Measurements from ENCODE around the gene SINHCAF. TPM values are rescaled to one million over a fixed set of nuclear protein-coding genes. Genes with fewer than 3 reads are reported as not detected.

SINHCAF gene
- total RNA-seq, 1 experiment from 2014 or later = 152 TPM

GRCh38 chr12:31298515-31298910, 27.4 kb downstream of the SINHCAF start:
- Histone ChIP-seq H3K4me2 (no peak overlapping the region), H3K36me3 (ENCODE audit: low read depth) (peaks cover 54% of the 10 kb centered on the region), H3K79me2 (ENCODE audit: low read depth) (peaks cover 84% of the 10 kb centered on the region), H3K27me3 (ENCODE audit: insufficient read depth, low read depth) (no peaks in the 10 kb centered on the region), H3K9me2 (ENCODE audit: insufficient read depth) (no peaks in the 10 kb centered on the region), H2AFZ (no peak overlapping the region), H4K20me1 (ENCODE audit: insufficient read depth) (peaks cover 80% of the 10 kb centered on the region), H3K4me1 (replicated peaks; ENCODE audit: insufficient read depth) (no peaks in the 10 kb centered on the region), H3K9me3 (ENCODE audit: insufficient read depth, low read depth) (no peaks in the 10 kb centered on the region), H3K4me3 (no peak overlapping the region), H3F3A (ENCODE audit: insufficient read depth, low read depth) (peaks cover 10% of the 10 kb centered on the region; the same call in 1 of the 2 replicates), H3K27ac (no peak overlapping the region)
- CTCF ChIA-PET = interaction anchor here (1.3 kb wide), 1 partner anchor 26 kb away, joined by 7 read pairs; no protein-coding TSS in a partner anchor
- no peak for TF ChIP-seq EZH2 (IDR thresholded peaks at IDR 0.05; ENCODE audit: low read depth)
- TF ChIP-seq CTCF (conservative IDR thresholded peaks at IDR 0.05) = no peak
- no peak for DNase-seq
- POLR2A ChIA-PET (ENCODE audit: unreplicated experiment) = interaction anchor here (0.7 kb wide), 1 partner anchor 138 kb away, joined by 3 read pairs; no protein-coding TSS in a partner anchor
- BruUV-seq (replicated peaks) = no TSS peak
- intact Hi-C loops (cut with micrococcal nuclease; ENCODE audit: unreplicated experiment) = no loop called here

- no peak overlapping the region for H3K4me2 ChIP-seq
- intact Hi-C loops (cut with micrococcal nuclease; ENCODE audit: unreplicated experiment) = no loop called here
- ChIA-PET POLR2A (ENCODE audit: unreplicated experiment) (interaction anchor here (0.7 kb wide), 1 partner anchor 139 kb away, joined by 3 read pairs; no protein-coding TSS in a partner anchor), CTCF (interaction anchor here (1.3 kb wide), 1 partner anchor 26 kb away, joined by 7 read pairs; no protein-coding TSS in a partner anchor)
- no peak for DNase-seq
- peaks cover 83% of the 10 kb centered on the region for H4K20me1 ChIP-seq (ENCODE audit: insufficient read depth)
- H3K27ac ChIP-seq = no peak overlapping the region
- no peak overlapping the region for H2AFZ ChIP-seq
- H3K36me3 ChIP-seq (ENCODE audit: low read depth) = peaks cover 57% of the 10 kb centered on the region
- H3K9me2 ChIP-seq (ENCODE audit: insufficient read depth) = no peaks in the 10 kb centered on the region
- TF ChIP-seq CTCF (conservative IDR thresholded peaks at IDR 0.05) (no peak), EZH2 (IDR thresholded peaks at IDR 0.05; ENCODE audit: low read depth) (no peak)
- peaks cover 10% of the 10 kb centered on the region; the same call in 1 of the 2 replicates for H3F3A ChIP-seq (ENCODE audit: insufficient read depth, low read depth)
- BruUV-seq (replicated peaks) = no TSS peak
- peaks cover 83% of the 10 kb centered on the region for H3K79me2 ChIP-seq (ENCODE audit: low read depth)
- no peaks in the 10 kb centered on the region for H3K9me3 ChIP-seq (ENCODE audit: insufficient read depth, low read depth)
- H3K4me3 ChIP-seq = no peak overlapping the region
- H3K4me1 ChIP-seq (replicated peaks; ENCODE audit: insufficient read depth) = no peaks in the 10 kb centered on the region
- no peaks in the 10 kb centered on the region for H3K27me3 ChIP-seq (ENCODE audit: insufficient read depth, low read depth)
Measured at GRCh38 chr12:31297572-31298514, 28.1 kb downstream of the SINHCAF start.

- intact Hi-C loops (cut with micrococcal nuclease; ENCODE audit: unreplicated experiment) = no loop called here
- Histone ChIP-seq H3K36me3 (ENCODE audit: low read depth) (peaks cover 75% of the 10 kb centered on the region), H3K9me3 (ENCODE audit: insufficient read depth, low read depth) (no peaks in the 10 kb centered on the region), H3F3A (ENCODE audit: insufficient read depth, low read depth) (peaks cover 19% of the 10 kb centered on the region), H3K27ac (no peak overlapping the region), H3K79me2 (ENCODE audit: low read depth) (peaks cover 41% of the 10 kb centered on the region), H3K4me1 (replicated peaks; ENCODE audit: insufficient read depth) (no peaks in the 10 kb centered on the region), H3K27me3 (ENCODE audit: insufficient read depth, low read depth) (no peaks in the 10 kb centered on the region), H2AFZ (no peak overlapping the region), H4K20me1 (ENCODE audit: insufficient read depth) (peaks cover 40% of the 10 kb centered on the region), H3K4me2 (no peak overlapping the region), H3K9me2 (ENCODE audit: insufficient read depth) (no peaks in the 10 kb centered on the region), H3K4me3 (no peak overlapping the region)
- DNase-seq = no peak
- ChIA-PET POLR2A (ENCODE audit: unreplicated experiment) (no interaction called here), CTCF (no interaction called here)
- no TSS peak for BruUV-seq (replicated peaks)
- TF ChIP-seq EZH2 (IDR thresholded peaks at IDR 0.05; ENCODE audit: low read depth) (no peak), CTCF (conservative IDR thresholded peaks at IDR 0.05) (no peak)
Measured at GRCh38 chr12:31289441-31289840, 36.5 kb downstream of the SINHCAF start.

Measured in PC-9 (cell line).